Epithelial cell of esophagus (primary cell): ENCODE data around the gene KRTAP2-1.

ENCODE experiments used
- DNase-seq: peaks from one replicate; pipeline ENCODE4 v3.0.0; 2010; ENCODE audit warnings: low read depth
- H3K4me3 ChIP-seq: 2 replicates; pipeline ENCODE4 v1.5.1; 2011; ENCODE audit warnings: mild to moderate bottlenecking, low read length, control low read depth
- TF ChIP-seq, protein P1 (sequence below): IDR thresholded peaks from 2 replicates; pipeline ENCODE4 v1.5.1; 2011; ENCODE audit warnings: low read depth, mild to moderate bottlenecking, low read length, control low read depth, inconsistent platforms; ENCODE audit not compliant: insufficient read depth; ENCODE audit errors: missing control alignments

The KRTAP2-1 gene

DNA sequence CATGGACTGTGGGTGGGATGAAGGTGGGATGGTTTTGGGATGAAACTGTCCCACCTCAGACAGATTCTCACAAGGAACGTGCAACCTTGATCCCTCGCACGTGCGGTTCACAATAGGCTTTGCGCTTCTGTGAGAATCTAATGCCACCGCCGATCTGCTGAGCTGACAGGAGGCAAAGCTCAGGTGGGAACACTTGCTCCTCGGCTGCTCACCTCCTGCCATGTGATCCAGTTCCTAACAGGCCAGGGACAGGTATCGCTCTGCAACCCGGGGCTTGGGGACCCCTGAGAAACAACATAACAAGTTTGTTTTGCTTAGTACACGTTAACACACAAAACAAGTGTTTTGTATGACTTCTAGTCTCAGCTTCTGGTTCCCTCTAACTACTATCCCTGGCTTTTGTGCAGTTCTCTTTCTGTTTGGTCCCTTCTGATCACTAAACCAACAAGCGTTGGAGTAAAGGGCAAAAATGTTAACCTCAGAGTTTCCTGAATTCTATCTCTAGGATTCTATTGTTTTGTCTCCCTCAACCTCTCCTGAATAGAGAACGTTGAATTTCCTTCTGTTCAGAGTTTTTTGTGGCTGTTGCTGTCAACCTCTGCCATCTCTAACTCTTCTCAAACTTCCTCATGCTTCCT, 30.4 kb downstream of the KRTAP2-1 start:
- no peak overlapping the region for H3K4me3 ChIP-seq
- no peak for DNase-seq
- TF ChIP-seq, protein P1, sequence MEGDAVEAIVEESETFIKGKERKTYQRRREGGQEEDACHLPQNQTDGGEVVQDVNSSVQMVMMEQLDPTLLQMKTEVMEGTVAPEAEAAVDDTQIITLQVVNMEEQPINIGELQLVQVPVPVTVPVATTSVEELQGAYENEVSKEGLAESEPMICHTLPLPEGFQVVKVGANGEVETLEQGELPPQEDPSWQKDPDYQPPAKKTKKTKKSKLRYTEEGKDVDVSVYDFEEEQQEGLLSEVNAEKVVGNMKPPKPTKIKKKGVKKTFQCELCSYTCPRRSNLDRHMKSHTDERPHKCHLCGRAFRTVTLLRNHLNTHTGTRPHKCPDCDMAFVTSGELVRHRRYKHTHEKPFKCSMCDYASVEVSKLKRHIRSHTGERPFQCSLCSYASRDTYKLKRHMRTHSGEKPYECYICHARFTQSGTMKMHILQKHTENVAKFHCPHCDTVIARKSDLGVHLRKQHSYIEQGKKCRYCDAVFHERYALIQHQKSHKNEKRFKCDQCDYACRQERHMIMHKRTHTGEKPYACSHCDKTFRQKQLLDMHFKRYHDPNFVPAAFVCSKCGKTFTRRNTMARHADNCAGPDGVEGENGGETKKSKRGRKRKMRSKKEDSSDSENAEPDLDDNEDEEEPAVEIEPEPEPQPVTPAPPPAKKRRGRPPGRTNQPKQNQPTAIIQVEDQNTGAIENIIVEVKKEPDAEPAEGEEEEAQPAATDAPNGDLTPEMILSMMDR: no peak

DNA sequence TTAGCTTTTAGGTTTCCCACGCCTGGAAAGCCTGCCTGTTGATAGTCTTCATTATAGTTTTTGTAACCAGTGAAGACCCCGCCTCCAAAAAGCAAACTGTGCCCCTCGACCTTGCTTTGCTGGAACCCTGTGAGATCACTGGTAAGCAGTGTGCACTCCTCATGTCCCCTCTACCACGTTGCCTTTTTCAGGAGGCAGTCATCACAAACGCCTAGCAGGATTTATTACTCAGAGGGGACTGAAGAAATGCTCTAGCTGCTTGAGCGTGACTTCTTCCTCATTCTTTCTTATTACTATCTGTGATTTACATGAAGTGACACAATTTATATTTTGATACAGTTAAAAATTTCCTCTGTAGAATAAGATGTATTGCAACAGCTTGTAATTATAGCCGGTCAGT, 31.7 kb downstream of the KRTAP2-1 start:
- TF ChIP-seq, protein P1: no peak
- DNase-seq: peak; percentile 15
- no peak overlapping the region for H3K4me3 ChIP-seq

DNA sequence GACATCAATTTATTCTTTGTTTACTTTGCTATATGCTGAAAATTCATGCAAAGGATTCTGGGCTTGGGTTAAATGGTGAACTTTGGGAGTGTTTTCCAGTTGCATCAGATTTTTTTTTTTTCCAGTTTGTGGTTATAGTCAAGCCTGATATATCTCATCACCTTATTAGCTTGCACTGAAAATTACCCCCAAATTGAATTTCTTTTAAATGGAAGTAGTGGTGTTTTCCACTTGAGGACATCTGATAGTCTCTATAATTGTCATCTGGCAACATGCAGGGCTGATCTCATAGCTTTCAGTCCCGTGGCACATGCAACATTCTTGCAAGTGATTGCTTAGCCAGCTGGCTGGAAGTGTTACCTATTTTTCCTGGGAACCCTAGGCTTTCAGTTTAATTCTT, 33.5 kb downstream of the KRTAP2-1 start:
- no peak overlapping the region for H3K4me3 ChIP-seq
- TF ChIP-seq, protein P1: no peak
- no peak for DNase-seq

DNA sequence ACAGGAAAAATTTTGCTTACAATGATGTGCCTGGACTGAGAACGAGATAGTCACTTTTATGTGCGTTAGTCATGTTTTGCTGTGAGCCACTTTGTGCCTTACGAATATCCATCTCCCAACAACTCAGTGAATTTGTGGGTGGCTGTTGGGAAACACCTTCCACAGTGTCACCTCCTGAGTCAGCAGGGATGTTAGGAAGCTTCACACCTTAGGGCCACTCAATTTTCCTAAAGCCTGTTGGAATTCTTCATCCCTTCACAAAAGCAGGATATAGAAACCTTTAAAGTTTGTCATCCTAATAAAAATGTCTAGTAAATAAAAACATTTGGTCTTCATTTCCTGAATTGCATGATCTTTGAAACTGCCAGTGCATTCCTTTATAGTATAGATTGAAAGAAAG, 33.9 kb downstream of the KRTAP2-1 start:
- TF ChIP-seq, protein P1: no peak
- DNase-seq: peak; percentile 52

DNA sequence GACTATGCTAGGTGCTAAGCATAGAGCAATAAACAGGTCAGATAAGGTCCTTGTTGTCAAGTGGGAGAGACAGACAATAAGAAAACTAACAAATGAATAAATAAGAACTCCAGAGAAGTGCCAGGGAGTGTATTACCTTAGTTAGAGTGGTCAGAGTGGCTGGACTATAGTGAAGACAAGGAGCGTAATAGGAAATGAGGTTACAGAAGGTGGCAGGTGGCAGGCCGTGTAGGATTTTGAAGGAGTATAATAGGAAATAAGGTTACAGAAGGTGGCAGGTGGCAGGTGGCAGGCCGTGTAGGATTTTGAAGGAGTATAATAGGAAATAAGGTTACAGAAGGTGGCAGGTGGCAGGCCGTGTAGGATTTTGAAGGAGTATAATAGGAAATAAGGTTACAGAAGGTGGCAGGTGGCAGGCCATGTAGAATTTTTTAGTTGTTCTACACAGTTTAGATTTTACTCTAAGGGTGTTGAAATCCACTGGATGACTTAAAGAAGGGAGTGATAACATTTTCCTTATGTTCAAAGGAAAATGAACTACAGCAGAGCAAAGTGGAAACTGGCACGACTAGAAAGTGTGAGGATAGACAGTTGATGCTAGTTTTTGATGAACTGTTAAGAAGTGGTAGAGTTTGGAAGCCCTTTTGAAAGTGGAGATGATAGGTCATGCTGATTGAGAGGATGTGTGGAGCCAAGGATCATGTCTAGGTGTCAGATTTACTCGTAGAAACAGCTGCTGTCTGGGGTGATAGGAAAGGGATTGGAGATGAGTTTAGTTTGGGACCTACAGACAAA, 34.6 kb downstream of the KRTAP2-1 start:
- TF ChIP-seq, protein P1: no peak
- H3K4me3 ChIP-seq: no peak overlapping the region
- DNase-seq: no peak

More for the DNA sequence above, 33.9 kb downstream of the KRTAP2-1 start:
- H3K4me3 ChIP-seq: no peak overlapping the region

DNA sequence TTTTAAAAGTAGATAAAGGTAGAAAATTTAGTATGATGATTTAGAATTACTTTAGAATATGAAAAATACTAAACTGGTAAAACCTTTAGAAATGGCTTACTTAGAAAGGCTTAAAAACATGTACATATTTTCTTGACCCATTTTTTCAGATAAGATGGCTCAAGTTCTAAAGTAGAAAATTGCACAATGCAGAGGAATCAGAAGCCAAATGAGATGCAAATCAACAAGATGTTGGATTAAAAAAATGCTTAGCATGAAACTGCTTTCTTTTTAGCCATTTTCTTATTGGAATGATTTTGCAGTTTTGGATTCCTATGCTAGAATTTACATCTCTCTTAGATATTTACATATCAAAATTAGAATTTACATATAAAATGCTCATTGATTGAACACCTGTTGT, 36.7 kb downstream of the KRTAP2-1 start:
- TF ChIP-seq, protein P1: no peak
- DNase-seq: no peak
- no peak overlapping the region for H3K4me3 ChIP-seq

DNA sequence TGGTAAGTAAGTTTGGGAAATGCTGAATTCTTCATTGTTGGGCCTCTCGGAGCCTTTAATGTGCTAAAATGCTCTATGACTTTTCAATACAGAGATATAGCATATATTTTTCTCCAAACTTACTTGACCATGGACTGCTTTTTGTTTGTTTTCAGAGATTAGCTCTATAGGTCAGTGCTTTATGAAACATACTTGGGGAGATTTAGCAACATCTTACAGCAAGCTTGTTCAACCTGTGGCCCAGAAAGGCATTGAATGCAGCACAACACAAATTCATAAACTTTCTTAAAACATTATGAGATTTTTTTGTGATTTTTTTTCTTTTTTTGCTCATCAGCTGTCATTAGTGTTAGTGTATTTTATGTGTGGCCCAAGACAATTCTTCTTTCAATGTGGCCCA, 37.2 kb downstream of the KRTAP2-1 start:
- TF ChIP-seq, protein P1: no peak
- H3K4me3 ChIP-seq: no peak overlapping the region
- no peak for DNase-seq
